Small intestine (tissue), 7 donors: ENCODE results near the gene GRID2. TPM values are rescaled to one million over a fixed set of nuclear protein-coding genes. Genes with fewer than 3 reads are reported as not detected.
A peak's percentile ranks its signal among the peaks of the same experiment; 100 is the strongest.

Experiments used
- DNase-seq, 2 donors: peaks; one replicate each; pipeline versions ENCODE4 v3.0.0 to v3.0.0-alpha.2; 2013
- FAIRE-seq: peaks from 2 replicates; lab custom pipeline; 2012; peaks lifted over from hg19 to GRCh38; lab: Jason Lieb, UNC
- H3K27ac ChIP-seq, 3 donors: one replicate each; pipeline ENCODE4 v1.5.1; 2013; ENCODE audit warnings: low read length in 2 of 3, mild to moderate bottlenecking in 2 of 3, control low read depth in 1 of 3, inconsistent platforms in 1 of 3, low read depth in 1 of 3, moderate library complexity in 1 of 3
- H3K27me3 ChIP-seq, 3 donors: one replicate each; pipeline ENCODE4 v1.6.1; 2013; ENCODE audit warnings: low read length in 3 of 3, inconsistent platforms in 1 of 3; ENCODE audit not compliant: control insufficient read depth in 3 of 3, insufficient read depth in 3 of 3
- H3K36me3 ChIP-seq, 3 donors: one replicate each; pipeline ENCODE4 v1.6.1; 2013; ENCODE audit warnings: low read length in 3 of 3, inconsistent platforms in 1 of 3, low read depth in 1 of 3, mild to moderate bottlenecking in 1 of 3, moderate library complexity in 1 of 3; ENCODE audit not compliant: control insufficient read depth in 3 of 3, insufficient read depth in 2 of 3
- H3K4me1 ChIP-seq, 3 donors: one replicate each; pipeline ENCODE4 v1.6.1; 2013; ENCODE audit warnings: low read length in 2 of 3, inconsistent platforms in 1 of 3, low read depth in 1 of 3, mild to moderate bottlenecking in 1 of 3, moderate library complexity in 1 of 3; ENCODE audit not compliant: control insufficient read depth in 3 of 3, insufficient read depth in 2 of 3
- H3K4me3 ChIP-seq, 3 donors: one replicate each; pipeline ENCODE4 v1.5.1; 2013; ENCODE audit warnings: low read length in 3 of 3, control low read depth in 1 of 3, inconsistent platforms in 1 of 3, low read depth in 1 of 3, mild to moderate bottlenecking in 1 of 3, moderate library complexity in 1 of 3
- H3K9me3 ChIP-seq, 2 donors: one replicate each; pipeline ENCODE4 v1.6.1; 2013; ENCODE audit warnings: low read depth in 1 of 2, low read length in 1 of 2; ENCODE audit not compliant: control insufficient read depth in 2 of 2, insufficient read depth in 1 of 2
- whole genome bisulfite sequencing, 3 donors: extraction: QIAGEN DNeasy Blood & Tissue Kit; methylation state at CpG; one replicate each; pipeline ENCODE4 v1.1.7; 2013; 5-methylcytosine and 5-hydroxymethylcytosine counted together
- polyA plus RNA-seq, 4 donors: library from polyadenylated mRNA; stranded (reverse) in 3 of 4; unstranded in 1 of 4; fragments of 200-250 nt in 3 of 4; fragments of 120-200 nt in 1 of 4; gene quantifications; one replicate each; pipeline versions ENCODE4 v1.2.1 to v1.2.3, GENCODE V29; 2013
- donor health status: healthy with polysubstance abuse.
- donor health status: control.
- donor health status: control.
- donor health status: Bipolar disorder and iron deficiency.
- donor health status: healthy.

Gene GRID2
- polyA plus RNA-seq, 4 donors: 0.06 to 0.27 (median 0.21) TPM; not detected in 1

GRCh38 chr4:93710101-93710846 is 1406.5 kb downstream of the GRID2 start:
- FAIRE-seq: no peak
- Histone ChIP-seq H3K36me3 (no peaks in the 10 kb centered on the region), H3K27ac (peak overlapping the region in 1 of 3 donors; percentile 34), H3K9me3 (peaks cover 0 to 3% of the 10 kb centered on the region in 2 donors), H3K4me3 (no peak overlapping the region), H3K27me3 (no peaks in the 10 kb centered on the region), H3K4me1 (peaks cover 0 to 7% (median 0%) of the 10 kb centered on the region in 3 donors)
- 76 to 91% (median 83%) methylated on average over 6 of the region's 6 CpGs for WGBS, 3 donors
- peak; percentile 52 to 60 for DNase-seq

DNA sequence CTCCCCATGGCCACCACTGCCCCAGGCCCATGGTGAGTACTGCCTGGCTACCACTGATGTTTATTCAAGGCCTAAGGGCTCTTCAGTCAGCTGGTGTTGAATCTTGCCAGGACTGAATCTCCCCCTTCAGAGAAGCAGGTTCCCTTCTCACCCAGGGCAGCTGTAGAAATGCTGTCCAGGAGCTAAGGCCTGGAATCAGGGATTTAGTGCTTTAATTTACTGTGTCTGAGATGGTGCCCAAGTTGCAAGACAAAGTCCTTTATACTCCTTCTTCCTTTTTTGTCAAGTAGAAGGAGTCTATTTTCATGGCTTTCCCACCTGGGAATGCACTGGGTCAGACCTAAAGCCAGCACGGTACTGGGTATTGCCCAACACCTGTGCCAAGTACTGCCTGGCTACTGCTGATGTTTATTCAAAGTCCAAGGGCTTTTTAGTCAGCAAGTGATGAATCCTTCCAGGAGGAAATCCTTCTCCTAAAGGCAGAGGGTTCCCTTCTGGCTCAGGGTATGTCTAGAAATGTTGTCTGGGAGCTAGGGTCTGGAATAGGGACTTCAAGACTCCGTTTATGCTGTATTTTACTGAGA is 1407.2 kb downstream of the GRID2 start:
- FAIRE-seq: no peak
- 53 to 71% (median 66%) methylated on average over 2 of the region's 2 CpGs for WGBS, 3 donors
- Histone ChIP-seq H3K4me3 (no peak overlapping the region), H3K27me3 (no peaks in the 10 kb centered on the region), H3K9me3 (peaks cover 0 to 3% of the 10 kb centered on the region in 2 donors), H3K36me3 (no peaks in the 10 kb centered on the region), H3K27ac (peak overlapping the region in 2 of 3 donors; percentile 34 to 55), H3K4me1 (peaks cover 0 to 7% (median 0%) of the 10 kb centered on the region in 3 donors)
- DNase-seq: peak; percentile 36 to 75

DNA sequence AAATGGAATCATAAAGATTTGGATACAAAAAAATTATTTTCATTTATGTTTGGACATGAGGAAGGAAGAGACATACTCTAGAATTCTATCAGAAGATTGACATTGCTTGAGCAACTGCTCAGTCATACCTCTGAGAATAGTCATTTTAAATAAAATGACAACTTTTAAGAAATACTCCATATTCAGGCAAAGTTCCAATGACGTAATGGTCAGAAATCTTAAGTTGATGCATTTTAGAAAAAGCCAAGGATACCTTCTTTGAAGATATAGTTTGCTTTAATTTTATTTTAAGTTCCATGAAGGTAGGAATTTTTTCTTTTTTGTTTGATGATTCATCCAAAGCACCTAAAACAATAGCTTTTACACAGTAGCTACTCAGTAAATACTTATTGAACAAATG is 1414.5 kb downstream of the GRID2 start:
- Histone ChIP-seq H3K27ac (no peak overlapping the region), H3K27me3 (no peaks in the 10 kb centered on the region), H3K9me3 (no peaks in the 10 kb centered on the region), H3K36me3 (no peaks in the 10 kb centered on the region), H3K4me1 (peaks cover 0 to 3% (median 0%) of the 10 kb centered on the region in 3 donors), H3K4me3 (no peak overlapping the region)
- FAIRE-seq (no peak), DNase-seq (no peak)
- WGBS, 3 donors: 84 to 97% (median 96%) methylated on average over 1 of the region's 1 CpG

GRCh38 chr4:93719552-93719951 is 1415.8 kb downstream of the GRID2 start:
- Histone ChIP-seq H3K9me3 (no peaks in the 10 kb centered on the region), H3K36me3 (no peaks in the 10 kb centered on the region), H3K4me3 (no peak overlapping the region), H3K27ac (no peak overlapping the region), H3K4me1 (peaks cover 0 to 3% (median 0%) of the 10 kb centered on the region in 3 donors), H3K27me3 (no peaks in the 10 kb centered on the region)
- DNase-seq: no peak
- FAIRE-seq: no peak

DNA sequence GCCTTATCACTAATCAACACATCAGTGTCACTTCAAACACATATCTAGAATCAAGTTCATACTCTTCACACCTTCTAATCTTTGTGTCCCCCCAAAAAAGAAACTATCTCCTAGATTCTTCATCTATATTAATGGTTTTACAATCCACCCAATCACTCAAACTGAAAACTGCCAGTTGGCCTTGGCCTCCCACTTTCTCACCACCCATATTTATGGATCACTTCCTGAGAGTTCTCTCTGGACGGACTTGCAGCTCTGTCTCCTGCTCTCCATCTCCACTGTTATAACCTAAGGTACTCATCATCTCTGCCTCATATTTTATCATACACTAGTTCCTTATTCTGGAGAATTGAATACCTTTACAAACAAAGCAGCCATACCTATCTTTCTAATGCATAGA is 1418.7 kb downstream of the GRID2 start:
- no peaks in the 10 kb centered on the region for H3K27me3 ChIP-seq
- H3K4me3 ChIP-seq: no peak overlapping the region
- peaks cover 0 to 3% (median 0%) of the 10 kb centered on the region in 3 donors for H3K4me1 ChIP-seq
- FAIRE-seq: no peak
- peak overlapping the region; percentile 46 to 71 (median 58) for H3K27ac ChIP-seq
- WGBS, 3 donors: 23 to 62% (median 23%) methylated on average over 1 of the region's 1 CpG
- DNase-seq: peak in 1 of 2 donors; percentile 82
- no peaks in the 10 kb centered on the region for H3K36me3 ChIP-seq
- no peaks in the 10 kb centered on the region for H3K9me3 ChIP-seq

GRCh38 chr4:93730251-93730650 is 1426.5 kb downstream of the GRID2 start:
- Histone ChIP-seq H3K27me3 (no peaks in the 10 kb centered on the region), H3K4me1 (peaks cover 0 to 6% (median 2%) of the 10 kb centered on the region in 3 donors), H3K4me3 (no peak overlapping the region), H3K27ac (no peak overlapping the region), H3K36me3 (no peaks in the 10 kb centered on the region), H3K9me3 (no peaks in the 10 kb centered on the region)
- FAIRE-seq: no peak
- DNase-seq: no peak
- 64 to 73% (median 72%) methylated on average over 1 of the region's 1 CpG for WGBS, 3 donors

DNA sequence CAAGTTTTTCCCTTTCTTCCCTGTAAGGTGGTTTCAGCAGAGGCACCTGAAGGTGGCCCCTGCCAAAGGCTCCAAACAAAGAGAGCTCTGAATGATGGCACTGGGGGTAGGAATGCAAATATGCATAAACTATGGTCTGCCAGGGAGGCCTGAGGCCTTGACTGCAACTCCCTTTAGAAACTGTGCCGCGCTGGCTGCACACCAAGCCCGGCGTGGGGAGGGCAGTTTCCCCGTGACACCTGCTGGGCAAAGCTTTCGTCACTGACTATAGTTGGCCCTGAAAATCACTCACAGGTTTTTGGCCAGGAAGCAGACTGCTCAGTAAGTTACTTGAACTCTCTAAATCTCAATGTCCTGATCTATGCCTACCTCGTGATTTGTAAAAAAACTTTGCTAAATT is 1427.0 kb downstream of the GRID2 start:
- Histone ChIP-seq H3K4me3 (no peak overlapping the region), H3K27me3 (no peaks in the 10 kb centered on the region), H3K4me1 (peaks cover 0 to 6% (median 2%) of the 10 kb centered on the region in 3 donors), H3K36me3 (no peaks in the 10 kb centered on the region), H3K9me3 (no peaks in the 10 kb centered on the region), H3K27ac (no peak overlapping the region)
- whole genome bisulfite sequencing, 3 donors: 91 to 94% (median 91%) methylated on average over 7 of the region's 7 CpGs
- FAIRE-seq: no peak
- DNase-seq: no peak

GRCh38 chr4:93731456-93731855 is 1427.7 kb downstream of the GRID2 start:
- Histone ChIP-seq H3K27me3 (no peaks in the 10 kb centered on the region), H3K9me3 (no peaks in the 10 kb centered on the region), H3K27ac (no peak overlapping the region), H3K36me3 (no peaks in the 10 kb centered on the region), H3K4me3 (no peak overlapping the region), H3K4me1 (peaks cover 0 to 6% (median 2%) of the 10 kb centered on the region in 3 donors)
- peak in 1 of 2 donors; percentile 31 for DNase-seq
- FAIRE-seq: no peak
- 56 to 100% (median 65%) methylated on average over 1 of the region's 1 CpG for WGBS, 3 donors
